Activated naive CD4-positive, alpha-beta T cell treated with Interleukin-2 at 50 U/mL for 16 hours (primary cell): Measurements from ENCODE around the gene NR3C2.

Experiments
- DNase-seq: peaks from one replicate; pipeline ENCODE4 v3.0.0-alpha.2; 2020

NR3C2 gene

GRCh38 chr4:148067301-148067916, 374.8 kb downstream of the NR3C2 start:
- no peak for DNase-seq

- no peak for DNase-seq
Observed at GRCh38 chr4:148065075-148065474, 377.1 kb downstream of the NR3C2 start.

DNA sequence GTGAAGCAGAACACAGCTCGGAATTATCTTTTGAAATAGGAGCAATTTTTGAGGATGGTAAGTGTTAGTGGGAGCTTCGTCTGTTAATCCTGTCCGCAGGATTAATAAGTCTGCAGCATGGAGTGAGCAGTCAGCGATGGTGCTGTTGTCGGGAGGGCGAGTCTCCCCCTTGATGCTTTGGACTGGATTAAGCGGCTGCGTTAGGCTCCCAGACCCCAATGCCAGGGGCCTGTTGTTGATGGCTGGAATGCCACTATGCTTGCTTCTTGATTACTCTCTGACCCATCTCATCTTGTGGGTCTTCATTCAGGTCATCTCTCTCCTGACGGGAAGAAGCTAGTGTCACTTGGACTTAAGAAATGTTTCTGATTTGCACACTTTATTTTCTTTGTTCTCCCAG, 377.8 kb downstream of the NR3C2 start:
- no peak for DNase-seq

- no peak for DNase-seq
Observed at GRCh38 chr4:148062301-148062950, 379.8 kb downstream of the NR3C2 start.

GRCh38 chr4:148061795-148062194, 380.4 kb downstream of the NR3C2 start:
- no peak for DNase-seq

- DNase-seq: no peak
Observed at GRCh38 chr4:148061141-148061481, 381.1 kb downstream of the NR3C2 start.

- peak; percentile 29 for DNase-seq
Observed at GRCh38 chr4:148060264-148061140, 381.7 kb downstream of the NR3C2 start.

DNA sequence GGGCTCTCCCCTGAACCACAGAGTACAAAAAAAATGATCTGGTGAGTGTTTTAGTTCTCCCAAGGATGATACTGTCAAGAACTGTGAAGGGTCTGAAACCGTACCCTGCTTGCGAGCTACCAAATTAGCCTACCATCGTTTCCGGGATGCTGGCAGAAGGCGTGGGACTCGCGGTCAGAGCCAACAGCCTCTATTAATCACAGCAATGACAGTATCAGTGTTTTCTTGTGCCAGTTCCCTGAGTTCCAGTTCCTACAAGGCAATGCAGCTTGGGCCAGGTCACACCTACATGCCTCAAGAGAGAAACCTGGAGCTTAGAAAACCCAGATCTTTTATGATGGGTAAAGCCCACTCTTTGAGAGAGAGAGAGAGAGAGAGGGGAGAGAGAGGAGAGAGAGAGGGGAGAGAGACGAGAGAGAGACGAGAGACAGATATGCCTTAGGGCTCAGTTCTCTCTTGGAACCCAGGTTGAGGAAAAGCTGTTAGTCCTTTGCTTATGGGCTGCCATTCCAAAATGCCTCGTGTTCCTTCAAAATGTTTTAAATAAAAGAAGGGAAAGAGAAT, 382.5 kb downstream of the NR3C2 start:
- DNase-seq: no peak

DNA sequence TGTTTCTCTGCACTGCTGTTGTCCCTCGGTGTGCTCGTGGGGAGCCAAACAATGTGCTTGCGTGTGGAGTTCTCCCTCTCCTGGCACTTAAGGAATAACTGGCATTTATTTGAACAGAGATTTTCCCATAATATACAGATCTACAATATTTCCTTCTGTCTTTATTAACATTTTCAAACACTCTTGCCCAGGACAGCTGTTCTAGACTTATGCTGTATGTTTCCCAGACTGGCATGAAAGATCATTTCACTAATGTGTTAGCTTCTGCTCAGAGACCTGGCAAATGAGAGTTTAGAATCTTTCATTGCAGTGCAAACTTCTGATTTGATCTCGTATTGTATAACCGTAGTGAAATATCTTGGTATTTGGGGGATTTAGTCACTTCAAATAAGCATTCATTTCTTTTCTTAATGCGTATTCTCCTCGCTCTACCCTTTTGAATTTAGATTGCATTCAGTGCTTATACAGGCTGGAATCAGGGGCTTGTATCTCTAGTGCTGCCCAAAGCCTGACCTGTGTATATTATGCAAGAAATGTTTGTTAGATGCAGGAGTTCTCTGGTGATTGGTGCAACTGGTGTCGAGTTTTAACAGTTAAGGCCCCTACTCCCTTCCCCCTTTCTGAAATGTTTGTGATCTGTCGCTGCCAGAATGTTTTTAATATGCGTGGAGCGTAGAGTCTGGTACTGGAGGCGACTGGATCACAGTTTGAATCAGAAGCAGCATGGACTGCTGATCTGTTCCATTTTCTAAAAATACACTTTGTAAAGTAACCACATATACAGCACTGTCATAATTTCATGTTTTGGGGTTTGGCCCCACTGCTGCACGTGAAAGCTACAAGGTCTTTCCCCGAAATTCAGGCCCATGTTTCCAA, 384.0 kb downstream of the NR3C2 start:
- DNase-seq: no peak

DNA sequence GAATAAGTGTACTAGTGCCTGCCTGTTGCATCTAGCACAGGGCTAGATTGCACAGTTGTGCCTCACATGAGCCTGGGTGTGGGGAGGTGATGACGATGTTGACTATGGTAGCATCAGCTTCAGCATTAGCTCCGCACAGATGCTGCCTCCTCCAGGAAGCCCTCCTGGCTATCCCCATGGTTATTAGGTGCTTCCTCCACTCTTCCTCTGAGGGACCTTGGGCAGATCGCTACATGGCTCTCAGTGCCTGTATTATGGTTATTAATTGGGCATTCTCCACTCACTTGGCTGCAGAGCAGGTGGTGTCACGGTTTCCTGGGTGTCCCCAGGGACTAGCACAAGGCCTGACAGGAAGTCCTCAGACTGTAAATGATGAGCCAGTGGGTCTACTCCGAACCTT, 384.7 kb downstream of the NR3C2 start:
- DNase-seq: no peak

GRCh38 chr4:148056879-148057278, 385.3 kb downstream of the NR3C2 start:
- peak; percentile 74 for DNase-seq

DNA sequence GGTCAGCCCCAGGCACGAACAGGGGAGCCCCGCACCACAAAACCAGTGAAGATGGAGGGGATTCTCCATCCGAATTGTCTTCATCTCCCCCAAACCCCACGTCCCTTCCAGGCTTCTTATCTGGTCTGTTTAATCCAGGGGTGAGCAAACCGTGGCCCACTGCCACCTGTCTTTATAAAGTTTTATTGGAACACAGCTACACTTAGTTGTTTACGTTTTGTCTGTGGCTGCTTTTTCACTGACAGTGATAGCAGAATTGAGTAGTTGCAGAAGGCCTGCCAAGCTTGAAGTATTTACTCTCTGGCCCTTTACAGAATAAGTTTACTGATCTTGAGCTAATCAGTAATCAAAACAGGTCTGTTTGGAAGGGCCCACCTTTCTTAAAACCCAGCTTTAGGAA, 386.4 kb downstream of the NR3C2 start:
- no peak for DNase-seq

- no peak for DNase-seq
Observed at GRCh38 chr4:148054275-148054674, 387.9 kb downstream of the NR3C2 start.

DNA sequence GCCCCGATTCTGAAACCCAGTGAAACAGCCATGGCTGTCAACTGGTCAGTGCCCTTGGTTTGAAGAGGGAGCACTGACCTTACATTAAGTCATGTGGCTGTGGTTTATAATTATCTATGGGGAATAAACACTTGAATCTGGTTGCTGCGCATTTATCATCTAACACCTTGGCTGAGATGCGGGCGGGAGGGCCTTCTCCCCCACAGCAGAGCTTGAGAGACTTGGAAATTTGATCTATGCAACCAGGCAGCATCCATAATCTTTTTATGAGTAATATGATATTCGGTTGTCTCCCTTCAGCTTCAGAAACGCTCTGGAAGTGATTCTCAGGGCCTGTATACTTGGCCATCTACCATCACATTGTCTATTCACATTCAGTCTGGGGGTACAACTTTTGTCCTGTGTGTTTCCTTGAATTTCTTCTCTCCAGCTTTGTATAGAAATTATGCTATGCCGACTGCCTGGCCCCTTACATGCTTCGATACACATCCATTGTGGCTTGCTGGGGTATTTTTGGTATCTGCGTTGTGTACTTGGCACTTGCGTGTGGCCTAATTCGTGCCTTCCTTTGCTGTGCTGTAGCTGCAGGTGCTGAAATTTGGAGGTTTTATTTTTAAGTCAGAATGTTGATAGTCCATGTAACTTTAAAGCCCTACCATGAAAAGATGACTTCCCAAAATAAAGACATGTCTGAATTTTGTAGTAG, 388.8 kb downstream of the NR3C2 start:
- no peak for DNase-seq

- DNase-seq: no peak
Observed at GRCh38 chr4:148052448-148052847, 389.8 kb downstream of the NR3C2 start.

GRCh38 chr4:148051403-148051802, 390.8 kb downstream of the NR3C2 start:
- DNase-seq: no peak

GRCh38 chr4:148048598-148048997, 393.6 kb downstream of the NR3C2 start:
- DNase-seq: no peak

GRCh38 chr4:148044912-148045352, 397.3 kb downstream of the NR3C2 start:
- no peak for DNase-seq

GRCh38 chr4:148044089-148044911, 397.9 kb downstream of the NR3C2 start:
- no peak for DNase-seq

- no peak for DNase-seq
Observed at GRCh38 chr4:148041606-148042329, 400.4 kb downstream of the NR3C2 start.
